BLaER1 (cell line): ENCODE data around the gene GALNT12.

Experiments
- H3K27ac ChIP-seq: shearing (Covaris generic); formaldehyde crosslinking; 2 replicates; pipeline ENCODE4 v1.8.1; 2022
- H3K27me3 ChIP-seq: shearing (Covaris generic); formaldehyde crosslinking; 2 replicates; pipeline ENCODE4 v1.8.1; 2022
- H3K36me3 ChIP-seq: shearing (Covaris generic); formaldehyde crosslinking; 2 replicates; pipeline ENCODE4 v1.8.1; 2022
- H3K4me1 ChIP-seq: shearing (Covaris generic); formaldehyde crosslinking; 2 replicates; pipeline ENCODE4 v1.8.1; 2022
- H3K4me2 ChIP-seq: shearing (Covaris generic); formaldehyde crosslinking; 2 replicates; pipeline ENCODE4 v1.8.1; 2022
- H3K4me3 ChIP-seq: shearing (Covaris generic); formaldehyde crosslinking; 2 replicates; pipeline ENCODE4 v1.8.1; 2022
- H3K9ac ChIP-seq: shearing (Covaris generic); formaldehyde crosslinking; 2 replicates; pipeline ENCODE4 v1.8.1; 2022
- H3K9me3 ChIP-seq: shearing (Covaris generic); formaldehyde crosslinking; 2 replicates; pipeline ENCODE4 v1.8.1; 2022
- H4K20me1 ChIP-seq: shearing (Covaris generic); formaldehyde crosslinking; 2 replicates; pipeline ENCODE4 v1.8.1; 2022
- Cebpa-rat ChIP-seq: shearing (Covaris generic); IDR thresholded peaks from 2 replicates; pipeline ENCODE4 v1.8.1; 2022

GALNT12 gene

DNA sequence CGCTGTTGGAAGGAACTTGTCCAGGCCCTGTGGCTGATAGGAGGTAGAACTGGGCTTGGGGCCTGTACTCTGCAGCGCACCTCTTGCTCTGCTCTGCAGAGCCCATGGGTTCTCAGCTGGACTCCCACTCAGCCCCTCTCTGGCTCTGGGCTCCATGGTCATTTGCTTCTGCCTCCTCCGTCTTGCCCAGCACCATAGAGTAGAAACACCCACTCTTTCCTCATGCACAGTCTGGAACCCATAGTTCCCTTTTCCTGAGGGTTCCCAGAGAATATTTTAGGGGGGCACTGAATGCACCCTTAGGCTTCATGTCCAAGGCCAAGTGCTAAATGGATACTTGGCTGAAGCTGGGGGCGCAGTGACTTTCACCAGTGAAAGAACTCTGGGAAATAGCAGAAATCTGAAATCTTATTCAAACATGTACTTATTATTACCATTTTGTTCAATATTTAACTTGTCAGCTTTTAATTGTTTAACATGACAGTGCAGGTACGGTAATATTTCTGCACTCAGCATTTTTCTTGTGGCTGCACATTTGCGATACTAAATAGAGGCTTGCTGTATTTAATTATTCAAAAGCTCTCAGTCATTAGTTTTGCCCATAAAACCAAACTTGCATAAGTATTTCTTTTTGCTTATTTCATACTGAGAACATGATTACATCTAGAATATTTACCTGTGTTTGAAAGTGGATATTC lies 31.5 kb downstream of the GALNT12 start:
- Histone ChIP-seq H3K4me1 (no peaks in the 10 kb centered on the region), H3K27ac (no peak overlapping the region), H3K9me3 (no peaks in the 10 kb centered on the region), H3K27me3 (no peaks in the 10 kb centered on the region), H4K20me1 (no peaks in the 10 kb centered on the region), H3K4me2 (no peak overlapping the region), H3K4me3 (no peak overlapping the region), H3K36me3 (0 out of 2 replicates have a peak, but pooled peaks cover 5% of the 10 kb centered on the region), H3K9ac (no peak overlapping the region)
- TF ChIP-seq Cebpa-rat: no peak

DNA sequence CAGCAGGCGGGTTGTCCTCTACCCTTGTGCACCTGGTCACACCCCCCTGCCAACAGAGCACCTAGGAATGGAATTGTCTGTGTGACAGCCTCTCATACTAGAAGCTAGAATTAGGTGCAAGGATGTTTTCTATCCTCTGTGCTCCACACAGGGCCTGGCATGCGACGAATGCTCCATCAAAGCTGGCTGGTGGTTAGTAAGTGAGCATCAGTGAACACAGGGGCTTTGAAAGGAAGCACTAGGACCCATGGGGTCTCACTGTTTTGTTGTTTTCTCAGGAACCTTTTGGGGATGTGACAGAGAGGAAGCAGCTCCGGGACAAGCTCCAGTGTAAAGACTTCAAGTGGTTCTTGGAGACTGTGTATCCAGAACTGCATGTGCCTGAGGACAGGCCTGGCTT lies 32.3 kb downstream of the GALNT12 start:
- no peaks in the 10 kb centered on the region for H3K27me3 ChIP-seq
- H4K20me1 ChIP-seq: no peaks in the 10 kb centered on the region
- no peaks in the 10 kb centered on the region for H3K9me3 ChIP-seq
- no peak overlapping the region for H3K27ac ChIP-seq
- no peak for TF ChIP-seq Cebpa-rat
- H3K4me3 ChIP-seq: no peak overlapping the region
- no peaks in the 10 kb centered on the region for H3K4me1 ChIP-seq
- H3K9ac ChIP-seq: no peak overlapping the region
- H3K4me2 ChIP-seq: no peak overlapping the region
- H3K36me3 ChIP-seq: 0 out of 2 replicates have a peak, but pooled peaks cover 5% of the 10 kb centered on the region

DNA sequence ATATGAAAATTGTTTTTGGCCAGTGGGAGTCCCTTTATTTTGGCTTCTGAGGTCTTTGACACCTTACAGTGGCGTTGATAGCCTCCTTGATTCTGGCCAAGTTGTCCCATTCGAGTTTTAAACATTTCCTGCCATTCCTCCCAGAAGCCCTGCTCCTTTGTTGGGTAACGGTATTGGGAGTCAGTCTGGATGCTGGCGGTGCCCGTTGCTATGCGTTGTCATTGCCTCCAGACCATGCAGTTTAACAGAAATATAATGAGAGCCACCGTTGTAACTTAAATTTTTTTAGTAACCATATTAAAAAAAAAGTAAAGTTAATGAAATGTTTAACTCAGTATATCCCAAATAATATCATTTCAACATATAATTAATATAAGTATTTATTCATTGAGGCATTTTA lies 35.0 kb downstream of the GALNT12 start:
- H4K20me1 ChIP-seq: no peaks in the 10 kb centered on the region
- H3K36me3 ChIP-seq: peaks cover 18% of the 10 kb centered on the region; the same call in 1 of the 2 replicates
- H3K4me3 ChIP-seq: no peak overlapping the region
- H3K4me1 ChIP-seq: no peaks in the 10 kb centered on the region
- H3K4me2 ChIP-seq: no peak overlapping the region
- H3K9ac ChIP-seq: no peak overlapping the region
- H3K27ac ChIP-seq: no peak overlapping the region
- no peaks in the 10 kb centered on the region for H3K9me3 ChIP-seq
- H3K27me3 ChIP-seq: no peaks in the 10 kb centered on the region
- no peak for TF ChIP-seq Cebpa-rat

DNA sequence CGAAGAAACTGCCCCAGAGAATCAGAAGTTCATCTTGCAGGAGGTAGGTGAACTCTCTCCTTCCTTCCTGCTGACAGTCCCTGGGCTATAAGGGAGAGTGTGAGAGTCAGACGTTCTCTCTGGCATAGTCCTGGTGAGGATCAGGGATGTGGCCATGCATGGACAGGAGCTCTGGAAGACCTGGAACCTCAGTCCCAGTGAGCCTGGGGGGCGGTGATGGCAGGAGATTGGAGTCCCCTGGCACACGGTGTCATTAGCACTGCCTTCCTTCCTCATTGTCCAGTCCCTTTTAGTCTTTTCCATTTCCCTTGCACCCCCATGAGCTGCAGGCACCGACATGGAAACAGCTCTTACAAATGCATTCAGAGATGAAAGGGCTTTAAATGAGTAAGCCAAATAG lies 38.6 kb downstream of the GALNT12 start:
- no peak overlapping the region for H3K27ac ChIP-seq
- H3K9me3 ChIP-seq: no peaks in the 10 kb centered on the region
- no peak for TF ChIP-seq Cebpa-rat
- no peak overlapping the region for H3K4me2 ChIP-seq
- H3K4me1 ChIP-seq: no peaks in the 10 kb centered on the region
- no peak overlapping the region for H3K4me3 ChIP-seq
- H4K20me1 ChIP-seq: no peaks in the 10 kb centered on the region
- H3K27me3 ChIP-seq: no peaks in the 10 kb centered on the region
- no peak overlapping the region for H3K9ac ChIP-seq
- peaks cover 18% of the 10 kb centered on the region; the same call in 1 of the 2 replicates for H3K36me3 ChIP-seq

DNA sequence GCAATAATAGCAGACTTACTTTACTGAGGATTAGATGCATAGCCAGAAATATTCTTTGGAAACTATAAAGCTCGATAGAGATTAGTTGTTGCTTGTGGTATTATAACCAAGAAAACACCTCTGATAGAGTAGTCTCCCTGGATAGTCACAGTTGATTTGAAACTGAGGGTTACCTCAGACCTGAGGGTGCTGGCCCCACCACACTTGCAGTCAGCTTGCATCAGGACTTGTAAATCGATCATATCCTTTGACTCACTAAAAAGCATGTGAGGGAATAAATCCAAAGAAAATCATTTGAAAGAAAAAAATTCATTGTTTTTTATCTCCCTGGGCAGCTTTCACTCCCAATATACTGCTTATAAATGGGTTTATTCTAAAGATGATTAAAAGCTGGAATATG lies 39.4 kb downstream of the GALNT12 start:
- peaks cover 4% of the 10 kb centered on the region; the same call in 1 of the 2 replicates for H3K4me1 ChIP-seq
- no peak for TF ChIP-seq Cebpa-rat
- H3K4me3 ChIP-seq: no peak overlapping the region

DNA sequence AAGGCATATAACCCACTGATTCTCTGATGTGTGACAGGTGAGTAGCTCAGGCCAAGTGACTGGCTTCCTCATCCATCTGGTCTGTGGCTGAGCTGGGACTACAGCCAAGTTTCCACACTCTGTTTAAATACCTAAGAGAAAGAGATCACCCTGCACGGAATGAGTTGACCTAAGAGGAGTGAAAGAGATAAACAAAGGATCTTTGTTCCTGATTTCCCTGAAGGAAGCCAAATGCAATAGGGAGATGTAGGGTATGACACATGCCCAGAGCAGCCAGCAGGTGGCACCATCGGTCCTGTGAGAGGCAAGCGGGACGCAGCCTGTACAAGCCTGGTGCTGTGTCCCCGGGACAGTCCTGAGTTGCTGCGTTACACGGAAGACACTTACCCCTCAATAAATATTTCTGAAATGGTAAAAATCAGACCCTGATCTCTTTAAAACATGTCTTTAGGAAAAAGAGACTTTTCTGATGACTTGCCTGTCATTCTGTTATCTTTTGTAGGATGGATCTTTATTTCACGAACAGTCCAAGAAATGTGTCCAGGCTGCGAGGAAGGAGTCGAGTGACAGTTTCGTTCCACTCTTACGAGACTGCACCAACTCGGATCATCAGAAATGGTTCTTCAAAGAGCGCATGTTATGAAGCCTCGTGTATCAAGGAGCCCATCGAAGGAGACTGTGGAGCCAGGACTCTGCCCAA lies 41.1 kb downstream of the GALNT12 start:
- Histone ChIP-seq H3K36me3 (peaks cover 13% of the 10 kb centered on the region; the same call in 1 of the 2 replicates), H3K4me2 (no peak overlapping the region), H3K9me3 (no peaks in the 10 kb centered on the region), H4K20me1 (no peaks in the 10 kb centered on the region), H3K27me3 (no peaks in the 10 kb centered on the region), H3K27ac (no peak overlapping the region), H3K4me3 (no peak overlapping the region), H3K4me1 (peaks cover 17% of the 10 kb centered on the region), H3K9ac (no peak overlapping the region)
- TF ChIP-seq Cebpa-rat: no peak

More for the DNA sequence above, 39.4 kb downstream of the GALNT12 start:
- Histone ChIP-seq H3K36me3 (peaks cover 18% of the 10 kb centered on the region; the same call in 1 of the 2 replicates), H3K27me3 (no peaks in the 10 kb centered on the region), H4K20me1 (no peaks in the 10 kb centered on the region), H3K9ac (no peak overlapping the region), H3K9me3 (no peaks in the 10 kb centered on the region), H3K27ac (no peak overlapping the region), H3K4me2 (no peak overlapping the region)

DNA sequence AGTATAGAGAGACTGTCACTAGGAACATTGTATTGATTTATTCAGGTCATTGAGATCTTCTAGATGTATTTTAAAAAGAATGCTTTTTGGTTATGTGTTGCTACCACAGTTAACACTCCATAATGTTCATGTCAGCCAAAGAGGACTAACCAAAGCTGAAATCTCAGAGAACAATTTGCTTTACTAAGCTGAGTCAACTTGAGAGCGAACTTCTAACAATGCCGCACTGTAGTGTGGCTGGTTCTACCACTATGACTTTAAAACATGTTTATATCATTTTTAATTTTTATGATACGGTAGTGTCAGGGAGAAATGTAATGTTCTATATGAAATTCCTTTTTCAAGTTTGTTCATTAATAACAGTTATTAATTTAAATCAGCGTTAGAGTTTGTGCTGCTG lies 42.1 kb downstream of the GALNT12 start:
- H3K4me2 ChIP-seq: no peak overlapping the region
- H3K9me3 ChIP-seq: no peaks in the 10 kb centered on the region
- no peak overlapping the region for H3K27ac ChIP-seq
- H3K27me3 ChIP-seq: no peaks in the 10 kb centered on the region
- H3K4me1 ChIP-seq: peaks cover 17% of the 10 kb centered on the region
- no peak for TF ChIP-seq Cebpa-rat
- no peaks in the 10 kb centered on the region for H4K20me1 ChIP-seq
- H3K4me3 ChIP-seq: no peak overlapping the region
- peaks cover 13% of the 10 kb centered on the region; the same call in 1 of the 2 replicates for H3K36me3 ChIP-seq
- H3K9ac ChIP-seq: no peak overlapping the region

DNA sequence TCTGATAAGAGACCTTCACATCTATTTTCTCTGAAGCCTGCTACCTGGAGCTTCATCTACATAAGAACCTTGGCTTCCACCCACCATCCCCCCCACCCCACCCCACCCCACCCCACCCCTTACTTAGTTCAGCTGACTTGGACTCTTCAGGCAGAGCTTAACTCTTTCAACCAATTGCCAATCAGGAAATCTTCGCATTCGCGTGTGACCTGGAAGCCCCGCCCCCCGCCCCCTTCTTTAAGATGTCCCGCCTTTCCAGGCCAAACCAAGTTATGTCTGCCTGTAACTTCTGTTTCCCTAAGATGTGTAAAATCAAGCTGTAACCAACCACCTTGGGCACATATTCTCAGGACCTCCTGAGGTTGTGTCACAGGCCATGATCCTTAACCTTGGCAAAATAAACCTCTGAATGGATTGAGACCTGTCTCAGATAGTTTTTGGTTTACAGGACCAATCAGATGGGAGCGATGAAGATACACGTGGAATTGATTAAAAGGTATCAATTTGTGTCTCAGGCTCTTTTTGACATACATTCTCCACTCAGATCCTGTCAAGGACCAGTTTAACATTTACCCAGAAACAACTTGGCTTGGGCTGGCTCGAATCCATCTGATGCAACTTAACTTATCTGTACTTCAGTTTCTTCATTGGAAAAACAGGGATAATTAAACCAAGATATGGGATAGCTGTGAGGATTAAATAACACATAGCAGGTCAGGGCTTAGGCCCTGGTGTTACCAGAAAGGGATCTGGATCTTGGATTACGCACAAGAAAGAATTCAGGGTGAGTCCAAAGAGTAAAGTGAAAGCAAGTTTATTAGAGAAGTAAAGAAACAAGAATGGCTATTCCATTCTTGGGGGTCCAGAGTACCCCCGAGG lies 43.6 kb downstream of the GALNT12 start:
- TF ChIP-seq Cebpa-rat: no peak
- Histone ChIP-seq H3K9ac (no peak overlapping the region), H3K9me3 (peaks cover 8% of the 10 kb centered on the region), H3K4me3 (no peak overlapping the region), H3K4me1 (peaks cover 17% of the 10 kb centered on the region), H3K36me3 (peaks cover 4% of the 10 kb centered on the region; the same call in 1 of the 2 replicates), H3K4me2 (no peak overlapping the region), H3K27ac (no peak overlapping the region), H4K20me1 (no peaks in the 10 kb centered on the region), H3K27me3 (no peaks in the 10 kb centered on the region)

DNA sequence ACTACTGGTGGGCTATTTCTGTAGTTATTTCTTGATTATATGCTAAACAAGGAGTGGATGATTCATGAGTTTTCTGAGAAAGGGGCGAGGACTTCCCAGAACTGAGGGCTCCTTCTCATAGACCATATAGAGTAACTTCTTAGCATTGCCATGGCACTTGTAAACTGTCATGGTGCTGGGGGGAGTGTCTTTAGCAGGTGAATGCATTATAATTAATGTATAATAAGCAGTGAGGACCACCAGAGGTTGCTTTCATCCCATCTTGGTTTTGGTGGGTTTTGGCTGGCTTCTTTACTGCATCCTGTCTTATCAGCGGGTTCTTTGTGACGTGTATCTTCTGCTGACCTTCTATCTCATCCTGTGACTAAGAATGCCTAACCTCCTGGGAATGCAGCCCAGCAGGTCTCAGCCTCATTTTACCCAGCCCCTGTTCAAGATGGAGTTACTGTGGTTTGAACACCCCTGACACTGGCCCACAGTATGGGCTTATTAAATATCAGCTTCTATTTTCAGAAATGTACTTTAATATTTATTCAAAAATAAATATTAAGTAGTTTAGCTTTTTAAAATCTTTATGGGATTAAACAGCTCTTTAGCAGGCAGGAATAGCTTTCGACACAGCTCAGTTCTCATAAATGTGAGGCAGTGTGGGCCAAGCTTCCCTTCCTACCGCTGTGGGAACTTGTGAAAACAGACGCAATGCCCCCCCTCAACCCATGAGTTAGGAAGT lies 44.4 kb downstream of the GALNT12 start:
- no peak for TF ChIP-seq Cebpa-rat
- Histone ChIP-seq H3K27ac (no peak overlapping the region), H3K9ac (no peak overlapping the region), H3K27me3 (no peaks in the 10 kb centered on the region), H3K4me1 (peaks cover 17% of the 10 kb centered on the region), H3K36me3 (no peaks in the 10 kb centered on the region), H3K9me3 (peaks cover 12% of the 10 kb centered on the region), H3K4me3 (no peak overlapping the region), H3K4me2 (0 out of 2 replicates have a peak overlapping the region, but pooled peaks have one; percentile 17), H4K20me1 (no peaks in the 10 kb centered on the region)
